Activated T-cell treated with anti-CD3 and anti-CD28 coated beads, Interleukin-2, amount 50 U/mL, for 48 hours (primary cell): Measurements from ENCODE around the gene ICAM2.

ENCODE experiments used
- DNase-seq, 2 experiments: peaks; one replicate each; pipeline ENCODE4 v3.0.0-alpha.2; 2020

The ICAM2 gene

GRCh38 chr17:64008830-64009229, 11.6 kb downstream of the ICAM2 start:
- DNase-seq = peak; percentile 13 to 15

- no peak for DNase-seq
Measured at GRCh38 chr17:64008346-64008745, 12.1 kb downstream of the ICAM2 start.

GRCh38 chr17:64007838-64008282, 12.6 kb downstream of the ICAM2 start:
- DNase-seq = peak in 1 of 2 experiments; percentile 12

- DNase-seq = peak in 1 of 2 experiments; percentile 9
Measured at GRCh38 chr17:64007089-64007837, 13.2 kb downstream of the ICAM2 start.

GRCh38 chr17:64006361-64007088, 13.9 kb downstream of the ICAM2 start:
- DNase-seq = peak in 1 of 2 experiments; percentile 9

- DNase-seq = peak in 1 of 2 experiments; percentile 7
Measured at GRCh38 chr17:64005734-64006167, 14.7 kb downstream of the ICAM2 start.

GRCh38 chr17:64004903-64005733, 15.3 kb downstream of the ICAM2 start:
- peak in 1 of 2 experiments; percentile 13 for DNase-seq

- DNase-seq = peak in 1 of 2 experiments; percentile 15
Measured at GRCh38 chr17:64004218-64004770, 16.1 kb downstream of the ICAM2 start.

GRCh38 chr17:64003526-64004121, 16.8 kb downstream of the ICAM2 start:
- DNase-seq = no peak

GRCh38 chr17:64002658-64003525, 17.5 kb downstream of the ICAM2 start:
- no peak for DNase-seq

GRCh38 chr17:64001763-64002529, 18.5 kb downstream of the ICAM2 start:
- peak in 1 of 2 experiments; percentile 15 for DNase-seq

GRCh38 chr17:64001091-64001579, 19.3 kb downstream of the ICAM2 start:
- DNase-seq = no peak

GRCh38 chr17:63999680-64000531, 20.5 kb downstream of the ICAM2 start:
- DNase-seq = no peak

- no peak for DNase-seq
Measured at GRCh38 chr17:63998721-63999679, 21.4 kb downstream of the ICAM2 start.

GRCh38 chr17:63998050-63998720, 22.2 kb downstream of the ICAM2 start, which contains the start of gene PRR29:
TSS of gene PRR29 (plus strand) at chr17:63998351. CDS start at chr17:63998365, 14 bp downstream.
- DNase-seq = peak; percentile 81 to 84

- DNase-seq = no peak
Measured at GRCh38 chr17:63997341-63998048, 22.9 kb downstream of the ICAM2 start.
